Brain microvascular endothelial cell (primary cell): ENCODE measurements around the gene TBCE.

ENCODE experiments used
- DNase-seq: peaks from one replicate; pipeline ENCODE4 v3.0.0-alpha.2; 2020
- H3K27ac ChIP-seq: fragments of 250-450 bp; sonication (Bioruptor Pico); 2 replicates; pipeline ENCODE4 v1.5.1; 2020; ENCODE audit warnings: mild to moderate bottlenecking, moderate library complexity
- H3K27me3 ChIP-seq: fragments of 250-450 bp; sonication (Bioruptor Pico); replicated peaks from 2 replicates; pipeline ENCODE4 v1.5.1; 2020; ENCODE audit warnings: mild to moderate bottlenecking
- H3K36me3 ChIP-seq: fragments of 250-450 bp; sonication (Bioruptor Pico); replicated peaks from 2 replicates; pipeline ENCODE4 v1.5.1; 2020; ENCODE audit warnings: mild to moderate bottlenecking
- H3K4me3 ChIP-seq: 2 replicates; pipeline ENCODE4 v1.5.1; 2011; ENCODE audit warnings: low read depth, mild to moderate bottlenecking, control low read depth, low read length, moderate library complexity
- CTCF ChIP-seq: IDR thresholded peaks from 2 replicates; pipeline ENCODE4 v1.5.1; 2011; ENCODE audit warnings: low read depth, mild to moderate bottlenecking, moderate library complexity, low read length, control low read depth, inconsistent platforms; ENCODE audit errors: missing control alignments
- in situ Hi-C: cut with HindIII; loops from 2 replicates; pipeline ENCODE4 v1.10.0; 2017; ENCODE audit warnings: low sequenced_read_pairs, low pct_ligation_motif_present

The TBCE gene

DNA sequence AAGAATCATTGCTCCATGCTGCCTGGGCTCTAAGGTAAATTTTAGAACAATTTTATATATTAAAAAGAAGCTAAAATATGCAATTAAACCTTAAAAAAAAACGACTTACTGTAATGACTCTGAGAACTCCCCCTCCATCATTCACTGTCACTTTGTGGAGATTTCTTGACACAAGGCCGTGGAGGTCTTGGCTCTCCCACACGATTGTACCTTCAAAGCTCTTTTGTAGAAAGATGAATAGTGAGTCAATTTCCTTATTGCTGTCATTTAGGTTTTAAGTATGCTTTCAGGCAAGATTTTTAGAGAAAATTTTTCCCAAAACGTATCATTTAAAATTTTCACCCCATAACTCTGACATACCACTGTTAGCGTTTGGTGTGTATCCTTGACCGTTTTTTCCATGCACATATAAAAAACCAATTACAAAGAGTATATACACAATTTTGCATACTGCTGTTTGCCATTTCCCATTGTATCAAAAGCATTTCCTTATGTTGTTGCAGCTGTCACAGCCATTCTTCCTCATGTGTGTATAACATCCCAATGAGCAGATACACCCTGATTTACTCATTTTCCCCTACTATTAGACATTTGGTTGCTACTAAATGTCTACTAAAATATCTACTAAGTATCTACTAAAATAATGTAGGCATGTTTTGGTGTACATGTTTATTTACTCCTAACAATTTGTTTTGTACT is 103.7 kb downstream of the TBCE start:
- Histone ChIP-seq H3K36me3 (peaks cover 5% of the 10 kb centered on the region), H3K27me3 (no peaks in the 10 kb centered on the region), H3K27ac (no peak overlapping the region), H3K4me3 (no peak overlapping the region)
- DNase-seq: no peak
- in situ Hi-C loops: no loop called here
- TF ChIP-seq CTCF: no peak

DNA sequence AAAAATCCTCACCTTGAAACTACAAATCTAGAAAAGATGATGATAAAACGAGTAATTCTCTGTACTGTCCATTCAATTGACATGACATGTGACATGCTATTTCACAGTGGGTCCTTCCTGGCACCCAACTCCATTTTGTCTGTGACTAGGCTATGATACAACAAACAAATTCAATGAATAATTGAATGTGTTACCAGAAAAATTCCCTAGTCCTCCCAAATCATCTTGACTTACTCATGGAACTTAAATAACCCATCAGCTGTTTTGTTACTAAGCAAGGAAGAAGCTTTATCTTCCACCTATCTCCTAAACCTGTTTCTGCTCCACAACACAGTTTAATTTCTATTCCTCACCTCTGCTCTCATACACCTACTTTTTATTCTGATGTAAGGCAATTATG is 106.6 kb downstream of the TBCE start:
- Histone ChIP-seq H3K4me3 (no peak overlapping the region), H3K27me3 (no peaks in the 10 kb centered on the region), H3K36me3 (peaks cover 15% of the 10 kb centered on the region), H3K27ac (no peak overlapping the region)
- in situ Hi-C loops: no loop called here
- no peak for DNase-seq
- no peak for TF ChIP-seq CTCF

- H3K27ac ChIP-seq: no peak overlapping the region
- H3K4me3 ChIP-seq: no peak overlapping the region
- H3K27me3 ChIP-seq: no peaks in the 10 kb centered on the region
- no peak for DNase-seq
- H3K36me3 ChIP-seq: peaks cover 22% of the 10 kb centered on the region
- in situ Hi-C loops: no loop called here
- no peak for TF ChIP-seq CTCF
Observed at GRCh38 chr1:235483090-235483489, 115.9 kb downstream of the TBCE start.

GRCh38 chr1:235485558-235485957 is 118.3 kb downstream of the TBCE start:
- no peak for TF ChIP-seq CTCF
- in situ Hi-C loops: no loop called here
- no peaks in the 10 kb centered on the region for H3K27me3 ChIP-seq
- peaks cover 7% of the 10 kb centered on the region for H3K36me3 ChIP-seq
- no peak for DNase-seq
- H3K4me3 ChIP-seq: no peak overlapping the region
- H3K27ac ChIP-seq: no peak overlapping the region

GRCh38 chr1:235486321-235486720 is 119.1 kb downstream of the TBCE start:
- in situ Hi-C loops: no loop called here
- no peak overlapping the region for H3K4me3 ChIP-seq
- no peak overlapping the region for H3K27ac ChIP-seq
- no peak for TF ChIP-seq CTCF
- DNase-seq: peak; percentile 58
- H3K36me3 ChIP-seq: peaks cover 7% of the 10 kb centered on the region
- no peaks in the 10 kb centered on the region for H3K27me3 ChIP-seq

- no peak for TF ChIP-seq CTCF
- peaks cover 18% of the 10 kb centered on the region for H3K36me3 ChIP-seq
- H3K27me3 ChIP-seq: no peaks in the 10 kb centered on the region
- H3K4me3 ChIP-seq: no peak overlapping the region
- in situ Hi-C loops: no loop called here
- no peak for DNase-seq
- no peak overlapping the region for H3K27ac ChIP-seq
Observed at GRCh38 chr1:235491644-235492043, 124.4 kb downstream of the TBCE start.
